Measurements from ENCODE around the gene UROC1. TPM values are rescaled to one million over a fixed set of nuclear protein-coding genes. Genes with fewer than 3 reads are reported as not detected.

UROC1 gene
- total RNA-seq (2014; rRNA removed; shearing (Covaris generic)) (0.09 TPM in 1 of 2 replicates, not detected in the other), total RNA-seq (2022) (not detected in 2 replicates), Bru-seq, nascent RNA (not detected), BruChase-seq, experiment 1, labeled RNA remaining after a 6-hour chase (percentile 10 among the genes with signal in this experiment), BruChase-seq, experiment 2, labeled RNA remaining after a 2-hour chase (not detected)
- long read RNA-seq, result 0 reads

DNA sequence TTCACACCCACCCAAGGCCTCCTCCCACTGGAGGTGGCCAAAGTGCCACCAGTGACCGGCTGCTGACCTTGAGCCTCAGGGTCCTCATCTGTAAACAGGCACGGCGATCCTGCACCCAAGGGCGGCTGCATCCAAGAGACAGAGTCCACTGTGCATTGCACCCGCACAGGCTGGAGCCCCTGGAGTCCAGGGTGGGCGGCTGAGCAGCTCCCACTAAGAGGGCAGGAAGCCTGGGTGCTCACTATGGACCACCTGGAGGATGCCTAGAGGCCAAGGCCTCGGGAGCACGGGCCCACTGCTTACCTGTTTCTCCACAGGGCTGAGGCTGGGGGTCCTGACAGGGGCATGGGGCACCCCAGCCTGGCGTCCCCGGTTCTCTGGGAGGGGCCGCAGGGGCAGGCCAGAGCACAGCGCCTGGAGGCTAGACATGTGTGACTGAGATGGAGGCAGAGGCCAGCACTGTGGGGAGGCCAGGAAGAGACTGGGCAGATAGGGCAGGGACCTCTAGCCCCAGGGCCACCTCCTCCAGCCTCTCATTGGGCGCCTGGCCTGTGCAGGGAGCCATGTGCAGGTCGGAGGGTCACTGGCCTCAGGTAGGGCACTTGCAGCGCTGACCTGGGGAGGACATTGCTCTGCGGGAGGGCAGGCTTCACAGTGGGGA, at the start of gene UROC1:
UROC1 (minus strand) TSS at position 483 of the 661 bp plus-strand sequence; CDS start at position 429, 54 bp downstream.
- no peaks in the 10 kb centered on the region for H3K9me2 ChIP-seq (ENCODE audit: insufficient read depth, low read length)
- H3K36me3 ChIP-seq (ENCODE audit: insufficient read depth, low read length), result no peaks in the 10 kb centered on the region
- no peak for TF ChIP-seq EZH2phosphoT487 (IDR thresholded peaks at IDR 0.05; ENCODE audit: borderline replicate concordance, low read depth, low read length)
- TF ChIP-seq, protein P1, sequence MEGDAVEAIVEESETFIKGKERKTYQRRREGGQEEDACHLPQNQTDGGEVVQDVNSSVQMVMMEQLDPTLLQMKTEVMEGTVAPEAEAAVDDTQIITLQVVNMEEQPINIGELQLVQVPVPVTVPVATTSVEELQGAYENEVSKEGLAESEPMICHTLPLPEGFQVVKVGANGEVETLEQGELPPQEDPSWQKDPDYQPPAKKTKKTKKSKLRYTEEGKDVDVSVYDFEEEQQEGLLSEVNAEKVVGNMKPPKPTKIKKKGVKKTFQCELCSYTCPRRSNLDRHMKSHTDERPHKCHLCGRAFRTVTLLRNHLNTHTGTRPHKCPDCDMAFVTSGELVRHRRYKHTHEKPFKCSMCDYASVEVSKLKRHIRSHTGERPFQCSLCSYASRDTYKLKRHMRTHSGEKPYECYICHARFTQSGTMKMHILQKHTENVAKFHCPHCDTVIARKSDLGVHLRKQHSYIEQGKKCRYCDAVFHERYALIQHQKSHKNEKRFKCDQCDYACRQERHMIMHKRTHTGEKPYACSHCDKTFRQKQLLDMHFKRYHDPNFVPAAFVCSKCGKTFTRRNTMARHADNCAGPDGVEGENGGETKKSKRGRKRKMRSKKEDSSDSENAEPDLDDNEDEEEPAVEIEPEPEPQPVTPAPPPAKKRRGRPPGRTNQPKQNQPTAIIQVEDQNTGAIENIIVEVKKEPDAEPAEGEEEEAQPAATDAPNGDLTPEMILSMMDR (conservative IDR thresholded peaks at IDR 0.05; ENCODE audit: low read length), result no peak
- POLR2A ChIA-PET, result no interaction called here
- H3K4me3 ChIP-seq (ENCODE audit: low read depth, low read length, poor library complexity, severe bottlenecking), result no peak within 1 kb of the TSS
- no peak within 1 kb of the TSS for H2AFZ ChIP-seq (ENCODE audit: low read length)
- CTCF ChIA-PET (ENCODE audit: unreplicated experiment), result no interaction called here
- no TSS peak for BruUV-seq (replicated peaks)
- H3K4me1 ChIP-seq (ENCODE audit: insufficient read depth, low read length, poor library complexity, severe bottlenecking), result no peaks in the 10 kb centered on the region
- no peak within 1 kb of the TSS for H3K27ac ChIP-seq (ENCODE audit: low read depth, low read length, poor library complexity, severe bottlenecking)
- no peaks in the 10 kb centered on the region for H3K9me3 ChIP-seq (ENCODE audit: low read length)
- no peak within 1 kb of the TSS for H3K4me2 ChIP-seq (ENCODE audit: low read length)
- no peaks in the 10 kb centered on the region for H3K79me2 ChIP-seq (ENCODE audit: insufficient read depth, low read depth, low read length)
- DNase-seq (ENCODE audit: low spot score), result no peak
- intact Hi-C loops (cut with micrococcal nuclease; ENCODE audit: unreplicated experiment), result no loop called here
- H4K20me1 ChIP-seq (ENCODE audit: insufficient read depth, low read length), result no peaks in the 10 kb centered on the region

DNA sequence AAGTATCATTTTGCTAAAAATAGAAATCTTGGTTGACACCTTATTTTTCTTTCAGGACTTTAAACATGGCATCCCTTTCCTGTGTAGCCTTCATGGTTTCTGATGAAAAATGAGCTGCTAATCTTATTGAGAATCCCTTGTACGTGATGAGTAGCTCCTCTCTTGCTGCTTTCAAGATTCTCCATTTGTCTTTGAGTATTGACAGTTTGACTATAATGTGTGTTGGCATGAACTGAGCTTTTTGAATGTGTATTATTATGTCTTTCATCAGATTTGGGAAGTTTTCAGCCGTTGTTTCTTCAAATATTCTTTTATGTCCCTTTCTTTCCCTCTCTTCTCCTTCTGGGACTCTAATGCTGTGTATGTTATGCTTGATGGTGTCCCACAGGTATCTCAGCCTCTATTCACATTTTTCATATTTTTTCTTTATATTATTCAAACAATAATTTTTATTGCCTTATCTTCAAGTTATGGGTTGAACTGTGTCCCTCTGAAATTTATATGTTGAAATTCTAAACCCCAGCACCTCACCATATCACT, 45.2 kb upstream of the UROC1 start:
- H3K4me2 ChIP-seq (ENCODE audit: low read length), result no peak overlapping the region
- no peaks in the 10 kb centered on the region for H3K36me3 ChIP-seq (ENCODE audit: insufficient read depth, low read length)
- no peaks in the 10 kb centered on the region for H3K79me2 ChIP-seq (ENCODE audit: insufficient read depth, low read depth, low read length)
- no peak for TF ChIP-seq EZH2phosphoT487 (IDR thresholded peaks at IDR 0.05; ENCODE audit: borderline replicate concordance, low read depth, low read length)
- TF ChIP-seq, protein P1 (conservative IDR thresholded peaks at IDR 0.05; ENCODE audit: low read length), result no peak
- H3K27ac ChIP-seq (ENCODE audit: low read depth, low read length, poor library complexity, severe bottlenecking), result no peak overlapping the region
- POLR2A ChIA-PET, result no interaction called here
- H3K4me1 ChIP-seq (ENCODE audit: insufficient read depth, low read length, poor library complexity, severe bottlenecking), result no peaks in the 10 kb centered on the region
- DNase-seq (ENCODE audit: low spot score), result no peak
- CTCF ChIA-PET (ENCODE audit: unreplicated experiment), result no interaction called here
- H3K9me3 ChIP-seq (ENCODE audit: low read length), result no peaks in the 10 kb centered on the region
- no peaks in the 10 kb centered on the region for H4K20me1 ChIP-seq (ENCODE audit: insufficient read depth, low read length)
- H3K9me2 ChIP-seq (ENCODE audit: insufficient read depth, low read length), result 0 out of 2 replicates have a peak, but pooled peaks cover 3% of the 10 kb centered on the region
- no TSS peak for BruUV-seq (replicated peaks)
- intact Hi-C loops (cut with micrococcal nuclease; ENCODE audit: unreplicated experiment), result no loop called here
- H3K4me3 ChIP-seq (ENCODE audit: low read depth, low read length, poor library complexity, severe bottlenecking), result no peak overlapping the region
- H2AFZ ChIP-seq (ENCODE audit: low read length), result no peak overlapping the region

All from OCI-LY7 (cell line).